SK-N-SH (cell line): ENCODE data around the gene UBE2R2. TPM values are rescaled to one million over a fixed set of nuclear protein-coding genes. Genes with fewer than 3 reads are reported as not detected.

Experiments
- CTCF ChIA-PET: fragments of 300-600, 350-600 bp; formaldehyde crosslinking; extraction: SDS; loops from one replicate; lab custom pipeline; 2021; lab: Yijun Ruan, JAX
- POLR2A ChIA-PET: fragments of 350-600 bp; sonication (Branson Sonifier 250); formaldehyde crosslinking; extraction: SDS; loops from one replicate; lab custom pipeline; 2020; ENCODE audit warnings: antibody characterized with exemption, inconsistent platforms; lab: Yijun Ruan, JAX
- DNase-seq: peaks from one replicate; pipeline ENCODE4 v3.0.0; 2012
- H2AFZ ChIP-seq: fragments of 200-600 bp; sonication (generic); 2 replicates; pipeline ENCODE4 v1.8.1; 2016; ENCODE audit warnings: antibody characterized with exemption, mild to moderate bottlenecking, low read depth
- H3F3A ChIP-seq: fragments of 200-600 bp; sonication (generic); replicated peaks from 2 replicates; pipeline ENCODE3; 2016; ENCODE audit warnings: antibody characterized with exemption, mild to moderate bottlenecking; ENCODE audit not compliant: insufficient read depth
- H3K27ac ChIP-seq, 2 experiments: fragments of 200-500 bp in 1 of 2; fragments of 200-600 bp in 1 of 2; sonication (Bioruptor generic) in 1 of 2; sonication (generic), shearing (Covaris generic) in 1 of 2; 2 replicates each; pipeline versions ENCODE4 v1.5.1 to v1.6.1; 2014 to 2016; ENCODE audit warnings: low read depth in 2 of 2, inconsistent platforms in 1 of 2, low read length in 1 of 2, mild to moderate bottlenecking in 1 of 2, mixed read lengths in 1 of 2
- H3K27me3 ChIP-seq: fragments of 200-600 bp; sonication (generic), shearing (Covaris generic); 2 replicates; pipeline ENCODE4 v1.6.1; 2016; ENCODE audit warnings: mixed run types; ENCODE audit not compliant: insufficient read depth
- H3K36me3 ChIP-seq, 2 experiments: fragments of 200-500 bp in 1 of 2; fragments of 200-600 bp in 1 of 2; sonication (Bioruptor generic) in 1 of 2; sonication (generic) in 1 of 2; replicated peaks in 1 of 2; 2 replicates each; pipeline versions ENCODE3 to v1.5.1; 2014 to 2016; ENCODE audit warnings: low read length in 1 of 2, mild to moderate bottlenecking in 1 of 2; ENCODE audit not compliant: insufficient read depth in 2 of 2, control insufficient read depth in 1 of 2
- H3K4me1 ChIP-seq, 2 experiments: fragments of 200-500 bp in 1 of 2; fragments of 200-600 bp in 1 of 2; sonication (Bioruptor generic) in 1 of 2; sonication (generic), shearing (Covaris generic) in 1 of 2; 2 replicates each; pipeline versions ENCODE4 v1.5.1 to v1.6.1; 2014 to 2016; ENCODE audit warnings: low read depth in 1 of 2, low read length in 1 of 2, mixed run types in 1 of 2; ENCODE audit not compliant: insufficient read depth in 2 of 2, control insufficient read depth in 1 of 2
- H3K4me2 ChIP-seq: fragments of 200-600 bp; sonication (generic), shearing (Covaris generic); 2 replicates; pipeline ENCODE4 v1.6.1; 2017; ENCODE audit warnings: mixed run types
- H3K4me3 ChIP-seq, 2 experiments: fragments of 200-500 bp in 1 of 2; fragments of 200-600 bp in 1 of 2; sonication (Bioruptor generic) in 1 of 2; sonication (generic), shearing (Covaris generic) in 1 of 2; 2 replicates each; pipeline versions ENCODE4 v1.5.1 to v1.8.1; 2014 to 2016; ENCODE audit warnings: low read depth in 2 of 2, inconsistent platforms in 1 of 2, low read length in 1 of 2, mild to moderate bottlenecking in 1 of 2, mixed read lengths in 1 of 2, moderate library complexity in 1 of 2
- H3K79me2 ChIP-seq: fragments of 200-600 bp; sonication (generic); 2 replicates; pipeline ENCODE4 v1.8.1; 2017; ENCODE audit warnings: mild to moderate bottlenecking; ENCODE audit not compliant: insufficient read depth
- H3K9ac ChIP-seq: fragments of 200-600 bp; sonication (generic); 2 replicates; pipeline ENCODE4 v1.6.1; 2017; ENCODE audit warnings: mixed run types
- H3K9me2 ChIP-seq: fragments of 200-600 bp; sonication (generic); 2 replicates; pipeline ENCODE4 v1.6.1; 2017; ENCODE audit warnings: mixed run types
- H3K9me3 ChIP-seq: fragments of 200-600 bp; sonication (generic); 2 replicates; pipeline ENCODE4 v1.6.1; 2017; ENCODE audit warnings: mixed run types, mild to moderate bottlenecking, moderate library complexity
- H4K20me1 ChIP-seq: fragments of 200-600 bp; sonication (generic); 2 replicates; pipeline ENCODE4 v1.6.1; 2017; ENCODE audit warnings: mild to moderate bottlenecking, mixed run types; ENCODE audit not compliant: insufficient read depth
- FOXM1 ChIP-seq: IDR thresholded peaks from 2 replicates; pipeline ENCODE4 v1.4.0; 2012; ENCODE audit warnings: low read depth, mild to moderate bottlenecking
- JUND ChIP-seq: IDR thresholded peaks from 2 replicates; pipeline ENCODE4 v1.4.0; 2012
- MEF2A ChIP-seq: IDR thresholded peaks from 2 replicates; pipeline ENCODE4 v1.4.0; 2012; ENCODE audit warnings: low read depth, borderline replicate concordance
- RCOR1 ChIP-seq: fragments of 150-350 bp; IDR thresholded peaks from 2 replicates; pipeline ENCODE4 v1.6.1; 2017; ENCODE audit warnings: antibody characterized with exemption, low read length
- RFX5 ChIP-seq: IDR thresholded peaks from 2 replicates; pipeline ENCODE4 v1.6.1; 2012; ENCODE audit warnings: mild to moderate bottlenecking, improper control_type of control experiment, low read length
- RXRA ChIP-seq: IDR thresholded peaks from 2 replicates; pipeline ENCODE4 v1.4.0; 2012; ENCODE audit warnings: low read depth, mild to moderate bottlenecking, borderline replicate concordance
- SIN3A ChIP-seq: IDR thresholded peaks from 2 replicates; pipeline ENCODE4 v1.6.1; 2012; ENCODE audit warnings: low read depth, mild to moderate bottlenecking, low read length, moderate library complexity, borderline replicate concordance
- TCF12 ChIP-seq: IDR thresholded peaks from 2 replicates; pipeline ENCODE4 v1.4.0; 2012
- WGBS: methylation state at CpG from one replicate; pipeline ENCODE4 v1.1.6; 2017; ENCODE audit warnings: low lambda C conversion rate; 5-methylcytosine and 5-hydroxymethylcytosine counted together
- polyA plus RNA-seq, 3 experiments: library from polyadenylated mRNA; depleted of rRNA; stranded (reverse); fragments of >200 nt; gene quantifications; 2 replicates each; pipeline ENCODE4 v1.2.3, GENCODE V29; 2012
- TF ChIP-seq, protein P1 (sequence below): IDR thresholded peaks from 2 replicates; pipeline ENCODE4 v1.4.0; 2012; ENCODE audit warnings: low read depth, borderline replicate concordance
- TF ChIP-seq, protein P2 (sequence below): fragments of 150-350 bp; IDR thresholded peaks from 2 replicates; pipeline ENCODE4 v1.6.1; 2016; ENCODE audit warnings: mild to moderate bottlenecking, low read depth, low read length

Gene UBE2R2
- polyA plus RNA-seq, 1 of the 3 experiments (the other 2 are of a cell fraction): 19.7 TPM

DNA sequence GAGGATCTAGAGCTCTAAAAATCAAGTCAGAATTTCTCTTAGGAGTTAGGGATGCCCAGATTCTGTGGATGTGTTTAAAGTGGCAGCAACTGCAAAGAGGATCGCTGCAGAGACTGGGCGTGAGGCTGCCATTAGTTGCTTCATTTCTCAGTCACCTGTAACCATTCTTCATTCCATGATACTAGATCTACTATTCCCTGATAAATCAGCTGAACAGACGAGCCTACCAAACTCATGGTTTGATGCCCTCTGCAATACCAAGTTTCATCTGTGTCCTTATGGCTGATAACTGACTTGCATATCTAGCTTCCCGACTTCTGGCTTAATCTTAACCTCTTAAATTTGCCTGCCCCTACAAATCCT lies 33.3 kb downstream of the UBE2R2 start:
- peaks cover 32% of the 10 kb centered on the region for H3F3A ChIP-seq
- no peak overlapping the region for H2AFZ ChIP-seq
- no peaks in the 10 kb centered on the region for H3K9me2 ChIP-seq
- no peak overlapping the region for H3K27ac ChIP-seq
- H3K27me3 ChIP-seq: no peaks in the 10 kb centered on the region
- H3K9me3 ChIP-seq: no peaks in the 10 kb centered on the region
- WGBS: 85% methylated on average over 4 of the region's 4 CpGs
- peaks cover 100% of the 10 kb centered on the region for H4K20me1 ChIP-seq
- no peak overlapping the region for H3K4me2 ChIP-seq
- H3K36me3 ChIP-seq: peaks cover 0 to 6% of the 10 kb centered on the region in 2 experiments
- H3K4me1 ChIP-seq: peaks cover 4 to 7% of the 10 kb centered on the region in 2 experiments; a peak in 2 of 4 replicates
- ChIA-PET CTCF (interaction anchor here (1.6 to 2.1 kb wide), 2 partner anchors 35 to 37 kb away, joined by 4 to 12 read pairs; no protein-coding TSS in a partner anchor), POLR2A (no interaction called here)
- no peak for DNase-seq
- H3K79me2 ChIP-seq: peaks cover 100% of the 10 kb centered on the region
- TF ChIP-seq FOXM1 (no peak), RCOR1 (no peak), SIN3A (no peak), RXRA (no peak), TCF12 (no peak), JUND (no peak)
- H3K9ac ChIP-seq: no peak overlapping the region
- no peak overlapping the region for H3K4me3 ChIP-seq

DNA sequence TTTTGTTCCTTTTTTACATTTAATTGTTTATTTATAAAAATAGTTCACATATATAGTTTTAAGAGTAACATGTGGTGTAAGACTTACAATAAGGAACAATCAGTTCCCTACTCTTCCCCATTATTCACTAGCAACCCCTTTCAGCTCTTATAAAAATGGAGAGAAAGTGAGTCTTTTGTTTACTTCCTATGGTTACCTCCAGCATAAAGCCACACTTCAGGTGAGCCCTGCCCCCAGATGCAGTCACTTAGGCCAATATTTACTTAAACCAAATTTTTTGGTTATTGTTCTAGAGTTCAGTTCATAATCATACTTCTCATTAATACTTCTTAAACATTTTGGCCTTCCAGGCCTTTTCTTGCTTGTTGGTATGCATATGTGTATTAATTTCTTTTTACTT lies 33.7 kb downstream of the UBE2R2 start:
- ChIA-PET CTCF (interaction anchor here (1.6 to 2.1 kb wide), 2 partner anchors 35 to 37 kb away, joined by 4 to 12 read pairs; no protein-coding TSS in a partner anchor), POLR2A (no interaction called here)
- H3K9ac ChIP-seq: no peak overlapping the region
- no peaks in the 10 kb centered on the region for H3K9me2 ChIP-seq
- no peaks in the 10 kb centered on the region for H3K27me3 ChIP-seq
- H3K9me3 ChIP-seq: no peaks in the 10 kb centered on the region
- peaks cover 4 to 7% of the 10 kb centered on the region in 2 experiments; a peak in 2 of 4 replicates for H3K4me1 ChIP-seq
- no peak for DNase-seq
- H3K27ac ChIP-seq: peak overlapping the region in 1 of 2 experiments; percentile 35; a peak in 1 of 4 replicates
- H3F3A ChIP-seq: peaks cover 32% of the 10 kb centered on the region
- peaks cover 100% of the 10 kb centered on the region for H4K20me1 ChIP-seq
- H2AFZ ChIP-seq: no peak overlapping the region
- TF ChIP-seq, protein P1, sequence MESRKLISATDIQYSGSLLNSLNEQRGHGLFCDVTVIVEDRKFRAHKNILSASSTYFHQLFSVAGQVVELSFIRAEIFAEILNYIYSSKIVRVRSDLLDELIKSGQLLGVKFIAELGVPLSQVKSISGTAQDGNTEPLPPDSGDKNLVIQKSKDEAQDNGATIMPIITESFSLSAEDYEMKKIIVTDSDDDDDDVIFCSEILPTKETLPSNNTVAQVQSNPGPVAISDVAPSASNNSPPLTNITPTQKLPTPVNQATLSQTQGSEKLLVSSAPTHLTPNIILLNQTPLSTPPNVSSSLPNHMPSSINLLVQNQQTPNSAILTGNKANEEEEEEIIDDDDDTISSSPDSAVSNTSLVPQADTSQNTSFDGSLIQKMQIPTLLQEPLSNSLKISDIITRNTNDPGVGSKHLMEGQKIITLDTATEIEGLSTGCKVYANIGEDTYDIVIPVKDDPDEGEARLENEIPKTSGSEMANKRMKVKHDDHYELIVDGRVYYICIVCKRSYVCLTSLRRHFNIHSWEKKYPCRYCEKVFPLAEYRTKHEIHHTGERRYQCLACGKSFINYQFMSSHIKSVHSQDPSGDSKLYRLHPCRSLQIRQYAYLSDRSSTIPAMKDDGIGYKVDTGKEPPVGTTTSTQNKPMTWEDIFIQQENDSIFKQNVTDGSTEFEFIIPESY: no peak
- TF ChIP-seq, protein P2, sequence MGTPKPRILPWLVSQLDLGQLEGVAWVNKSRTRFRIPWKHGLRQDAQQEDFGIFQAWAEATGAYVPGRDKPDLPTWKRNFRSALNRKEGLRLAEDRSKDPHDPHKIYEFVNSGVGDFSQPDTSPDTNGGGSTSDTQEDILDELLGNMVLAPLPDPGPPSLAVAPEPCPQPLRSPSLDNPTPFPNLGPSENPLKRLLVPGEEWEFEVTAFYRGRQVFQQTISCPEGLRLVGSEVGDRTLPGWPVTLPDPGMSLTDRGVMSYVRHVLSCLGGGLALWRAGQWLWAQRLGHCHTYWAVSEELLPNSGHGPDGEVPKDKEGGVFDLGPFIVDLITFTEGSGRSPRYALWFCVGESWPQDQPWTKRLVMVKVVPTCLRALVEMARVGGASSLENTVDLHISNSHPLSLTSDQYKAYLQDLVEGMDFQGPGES: no peak
- no peak for TF ChIP-seq RFX5
- no peak for TF ChIP-seq MEF2A
- H3K36me3 ChIP-seq: peaks cover 0 to 6% of the 10 kb centered on the region in 2 experiments
- H3K4me3 ChIP-seq: no peak overlapping the region
- H3K4me2 ChIP-seq: no peak overlapping the region
- peaks cover 100% of the 10 kb centered on the region for H3K79me2 ChIP-seq
